ENCODE measurements around the gene VAMP8. TPM values are rescaled to one million over a fixed set of nuclear protein-coding genes. Genes with fewer than 3 reads are reported as not detected.

Gene VAMP8
- total RNA-seq = 9.9 and 12.4 TPM in 2 replicates

DNA sequence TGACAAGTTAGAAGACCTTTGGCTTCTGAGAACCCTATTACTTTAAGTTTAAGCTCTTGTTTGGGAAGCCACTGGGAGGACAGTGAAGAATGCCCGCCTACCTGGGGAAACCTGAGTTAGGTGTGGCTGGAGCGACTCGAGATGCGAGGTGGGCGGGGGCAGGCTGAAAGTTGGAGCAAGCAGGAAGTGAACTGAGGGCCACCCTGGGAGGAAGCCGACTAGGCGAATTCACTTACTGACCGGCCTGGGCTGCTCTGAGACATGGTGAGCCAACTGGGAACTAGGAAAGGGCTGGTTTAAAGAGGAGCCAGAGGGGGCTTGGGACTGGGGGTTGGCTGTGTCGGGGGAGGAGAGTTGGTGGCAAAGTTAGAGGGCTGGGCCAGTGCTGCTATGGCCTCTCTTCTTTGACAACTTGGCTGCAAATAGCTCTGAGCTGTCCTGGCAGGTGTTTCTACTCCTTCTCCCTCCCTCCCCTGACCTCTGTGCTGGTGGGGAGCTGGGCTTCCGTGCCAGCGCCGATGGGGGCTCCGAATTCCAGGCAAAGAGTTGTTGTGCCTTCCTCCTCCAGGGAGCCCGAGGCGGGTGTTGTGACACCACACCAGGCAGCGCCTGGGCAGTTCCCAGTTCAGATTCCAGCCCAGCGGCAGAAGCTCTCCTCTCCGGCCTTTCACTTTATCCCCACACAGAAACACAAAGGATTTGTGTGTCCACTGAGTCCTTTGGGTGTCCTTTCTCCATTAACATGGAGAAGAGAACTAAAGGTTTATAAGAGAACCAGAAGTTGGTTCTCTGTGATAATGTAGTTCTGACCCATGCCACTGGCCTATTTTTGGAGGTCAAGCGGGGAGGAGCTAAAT, at the start of gene VAMP8:
Gene VAMP8, plus strand, starts transcription at position 201 of the 857 bp plus-strand sequence. Its CDS starts 61 bp downstream, at position 262.

DNA sequence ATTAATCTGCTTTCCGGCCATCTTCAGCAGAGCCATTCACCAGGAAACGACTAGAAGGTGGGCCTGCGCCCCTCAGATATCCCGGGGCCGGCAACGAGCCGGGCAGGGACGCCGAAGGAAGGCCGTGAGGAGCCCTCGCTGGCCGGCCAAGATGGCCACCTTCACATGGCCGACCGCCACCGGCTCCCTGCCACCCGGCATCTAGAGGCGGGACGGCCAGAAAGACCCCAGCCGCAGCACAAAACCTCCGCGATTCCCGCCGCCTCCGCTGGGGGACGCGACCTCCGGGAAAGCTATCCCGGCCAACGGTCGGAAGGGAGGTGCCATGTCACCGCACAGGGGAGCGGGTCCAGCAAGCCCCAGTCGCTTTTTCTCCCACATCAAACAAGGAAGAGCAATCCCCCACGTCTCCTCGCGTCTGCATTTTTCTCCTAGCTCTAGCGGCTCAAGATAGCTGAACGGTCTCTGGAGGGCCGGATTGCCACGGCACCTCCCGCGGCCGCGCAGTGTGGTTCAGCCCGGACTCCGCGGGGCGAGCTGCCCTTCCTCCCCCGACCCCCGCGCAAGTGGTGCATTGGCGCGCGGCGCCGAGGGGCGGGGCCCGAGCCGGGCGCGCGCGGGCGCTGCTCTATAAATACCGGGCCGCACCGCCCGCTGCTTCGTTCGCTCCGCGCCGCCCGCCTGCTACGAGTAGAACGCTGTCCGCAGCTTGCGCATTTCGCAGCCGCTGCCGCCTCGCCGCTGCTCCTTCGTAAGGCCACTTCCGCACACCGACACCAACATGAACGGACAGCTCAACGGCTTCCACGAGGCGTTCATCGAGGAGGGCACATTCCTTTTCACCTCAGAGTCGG, 38.7 kb upstream of the VAMP8 start, which contains the start of gene MAT2A:
Gene MAT2A, plus strand, starts transcription at position 662 of the 854 bp plus-strand sequence. Its CDS starts 120 bp downstream, at position 782.

DNA sequence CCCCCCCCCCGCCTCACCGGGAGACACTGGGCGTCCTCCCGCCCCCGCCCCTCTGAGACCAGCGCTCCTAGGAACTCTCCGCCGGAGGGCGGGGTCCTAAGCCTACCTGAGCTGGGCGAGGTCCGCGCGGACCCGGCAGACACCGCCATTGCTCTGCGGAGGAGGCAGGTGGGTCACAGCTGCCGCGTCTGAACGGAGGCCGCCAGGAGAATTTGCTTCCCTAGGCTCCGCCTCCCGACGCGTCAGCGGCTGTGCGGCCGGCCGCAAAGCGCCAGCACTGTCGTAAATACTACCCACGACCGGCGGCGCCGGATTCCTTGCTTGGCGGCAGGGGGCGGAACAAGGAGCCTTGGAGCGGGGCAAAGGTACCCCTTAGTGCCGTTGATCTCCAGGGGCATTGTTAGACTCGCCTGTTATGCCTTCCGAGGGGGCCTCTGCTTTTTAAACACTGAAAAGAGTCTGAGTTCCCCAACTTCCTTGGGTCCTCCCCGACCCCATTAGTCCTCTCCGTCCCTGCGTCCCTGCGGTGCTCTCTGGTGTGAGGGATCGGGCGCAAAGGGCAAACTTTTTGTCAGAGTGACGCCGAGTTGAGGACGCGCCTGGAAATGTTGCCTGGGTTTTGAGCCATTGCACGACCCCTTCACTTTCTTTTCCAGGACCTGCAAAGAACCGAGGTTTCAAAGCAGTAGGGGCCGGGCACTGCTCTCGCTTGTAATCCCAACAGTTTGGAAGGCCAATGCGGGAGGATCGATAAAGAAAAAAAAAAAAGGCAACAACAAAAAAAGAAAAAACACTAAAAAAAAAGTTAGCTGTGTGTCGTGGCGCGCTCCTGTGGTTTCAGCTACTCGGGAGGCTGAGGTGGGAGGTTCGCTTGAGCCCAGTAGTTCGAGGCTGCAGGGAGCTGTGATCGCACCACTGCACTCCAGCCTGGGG, 15.8 kb upstream of the VAMP8 start, which contains the start of gene GGCX:
Gene GGCX, minus strand, starts transcription at position 214 of the 933 bp plus-strand sequence. Its CDS starts 65 bp downstream, at position 149.

GRCh38 chr2:85584354-85584856, 7.0 kb downstream of the VAMP8 start, which contains the start of gene VAMP5:
Gene VAMP5 (plus strand): TSS chr2:85584431. CDS start chr2:85584491, 60 bp downstream.

DNA sequence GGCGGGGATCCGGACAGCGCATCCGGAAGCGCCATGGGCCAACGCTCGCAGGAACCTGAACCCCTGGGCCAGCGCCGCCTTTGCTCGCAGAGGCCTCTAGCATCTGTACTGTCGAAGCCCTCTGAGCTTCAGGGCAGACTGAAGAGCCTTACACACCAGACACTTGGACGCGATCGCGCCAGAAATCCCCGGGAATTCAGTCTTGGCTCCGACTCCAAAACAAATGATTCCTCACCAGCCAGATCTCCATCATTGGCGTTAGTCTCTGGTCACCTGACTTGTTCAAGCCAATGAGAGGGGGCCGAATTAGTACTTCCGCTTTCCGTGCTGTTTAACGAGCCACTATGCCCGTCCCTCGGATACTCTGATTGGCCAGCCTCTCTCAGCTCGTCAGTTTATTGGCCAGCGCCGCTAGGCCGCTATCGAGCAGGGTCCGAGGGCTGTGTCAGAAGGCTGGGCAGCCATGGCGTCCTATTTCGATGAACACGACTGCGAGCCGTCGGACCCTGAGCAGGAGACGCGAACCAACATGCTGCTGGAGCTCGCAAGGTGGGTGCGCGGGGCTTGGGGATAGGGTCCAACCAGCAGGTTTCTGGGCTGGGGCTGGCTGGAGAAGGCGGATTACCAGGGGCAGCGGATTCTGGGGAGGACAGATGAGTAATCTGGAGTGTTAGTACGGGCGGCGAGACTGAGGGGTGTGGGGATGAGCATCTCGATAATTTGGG, 18.1 kb downstream of the VAMP8 start, which contains the start of gene RNF181:
Gene RNF181, plus strand, starts transcription at position 445 of the 725 bp plus-strand sequence. Its CDS starts 19 bp downstream, at position 464.

GRCh38 chr2:85602476-85603234, 25.3 kb downstream of the VAMP8 start, which contains the start of gene TMEM150A:
Gene TMEM150A (minus strand): TSS chr2:85602698. CDS start chr2:85601948, 750 bp downstream.

GRCh38 chr2:85611705-85612587, 34.6 kb downstream of the VAMP8 start, which contains the start of gene C2orf68:
Gene C2orf68 (minus strand): TSS chr2:85612066. CDS start chr2:85611984, 82 bp downstream.

Small RNA genes lying within 50 kb of the gene (small RNA-seq; reads per million reads assigned to genes)
- not detected for gene RN7SL126P

Other genes starting within 250 kb of the VAMP8 start
- gene TGOLN2, start 249.6 kb upstream of the VAMP8 start, total RNA-seq = 127 and 140 TPM in 2 replicates
- gene RETSAT, start 223.1 kb upstream of the VAMP8 start, total RNA-seq = 48.0 and 59.0 TPM in 2 replicates
- gene ELMOD3, start 222.8 kb upstream of the VAMP8 start, total RNA-seq = 14.5 and 20.4 TPM in 2 replicates
- 288 and 312 TPM in 2 replicates for gene CAPG, start 167.2 kb upstream of the VAMP8 start, total RNA-seq
- gene SH2D6, start 158.9 kb upstream of the VAMP8 start, total RNA-seq = 0.43 TPM in 1 of 2 replicates, not detected in the other
- 247 and 327 TPM in 2 replicates for gene MAT2A, start 38.4 kb upstream of the VAMP8 start, total RNA-seq
- 44.4 and 55.5 TPM in 2 replicates for gene GGCX, start 16.1 kb upstream of the VAMP8 start, total RNA-seq
- gene VAMP5, start 6.8 kb downstream of the VAMP8 start, total RNA-seq = 30.2 and 35.7 TPM in 2 replicates
- gene RNF181, start 18.2 kb downstream of the VAMP8 start, total RNA-seq = 133 and 175 TPM in 2 replicates
- 8.1 and 9.4 TPM in 2 replicates for gene TMEM150A, start 25.1 kb downstream of the VAMP8 start, total RNA-seq
- 19.9 and 25.1 TPM in 2 replicates for gene C2orf68, start 34.5 kb downstream of the VAMP8 start, total RNA-seq
- gene USP39, start 38.6 kb downstream of the VAMP8 start, total RNA-seq = 43.5 and 46.9 TPM in 2 replicates
- not detected in 2 replicates for gene SFTPB, start 90.6 kb downstream of the VAMP8 start, total RNA-seq
- gene GNLY, start 116.8 kb downstream of the VAMP8 start, total RNA-seq = not detected in 2 replicates
- 67.2 and 125 TPM in 2 replicates for gene ATOH8, start 176.4 kb downstream of the VAMP8 start, total RNA-seq

All from articular chondrocyte of knee joint (primary cell).